PC-3 (cell line): ENCODE measurements around the gene PTGR2.

Experiments used
- EZH2 ChIP-seq: fragments of 300-600 bp; sonication (generic); IDR thresholded peaks from one replicate; pipeline ENCODE4 v1.6.1; 2017; ENCODE audit warnings: antibody characterized with exemption, mild to moderate bottlenecking, low read length; ENCODE audit not compliant: unreplicated experiment
- TF ChIP-seq, protein P1 (sequence below): fragments of 300-600 bp; sonication (generic); conservative IDR thresholded peaks from 2 replicates; pipeline ENCODE4 v1.5.1; 2017; ENCODE audit warnings: antibody characterized with exemption, low read depth, mild to moderate bottlenecking, low read length

DNA sequence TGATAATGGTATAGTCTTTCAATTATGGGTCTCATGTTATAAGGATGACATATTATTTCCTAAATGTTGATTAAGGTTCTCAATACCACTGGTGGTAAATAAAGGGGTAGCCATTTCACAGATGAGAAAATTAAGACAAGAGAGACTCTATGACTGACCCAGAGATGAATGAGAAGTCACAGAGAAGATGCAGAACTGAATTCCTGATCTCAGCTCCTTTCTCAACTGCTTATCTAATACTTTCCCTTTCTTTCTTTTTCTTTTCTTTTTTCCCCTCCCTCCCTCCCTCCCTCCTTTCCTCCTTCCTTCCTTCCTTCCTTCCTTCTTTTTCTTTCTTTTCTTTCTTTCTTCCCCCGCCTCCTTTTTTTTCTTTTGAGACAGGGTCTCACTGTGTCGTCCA is 8.3 kb upstream of the PTGR2 start:
- TF ChIP-seq, protein P1, sequence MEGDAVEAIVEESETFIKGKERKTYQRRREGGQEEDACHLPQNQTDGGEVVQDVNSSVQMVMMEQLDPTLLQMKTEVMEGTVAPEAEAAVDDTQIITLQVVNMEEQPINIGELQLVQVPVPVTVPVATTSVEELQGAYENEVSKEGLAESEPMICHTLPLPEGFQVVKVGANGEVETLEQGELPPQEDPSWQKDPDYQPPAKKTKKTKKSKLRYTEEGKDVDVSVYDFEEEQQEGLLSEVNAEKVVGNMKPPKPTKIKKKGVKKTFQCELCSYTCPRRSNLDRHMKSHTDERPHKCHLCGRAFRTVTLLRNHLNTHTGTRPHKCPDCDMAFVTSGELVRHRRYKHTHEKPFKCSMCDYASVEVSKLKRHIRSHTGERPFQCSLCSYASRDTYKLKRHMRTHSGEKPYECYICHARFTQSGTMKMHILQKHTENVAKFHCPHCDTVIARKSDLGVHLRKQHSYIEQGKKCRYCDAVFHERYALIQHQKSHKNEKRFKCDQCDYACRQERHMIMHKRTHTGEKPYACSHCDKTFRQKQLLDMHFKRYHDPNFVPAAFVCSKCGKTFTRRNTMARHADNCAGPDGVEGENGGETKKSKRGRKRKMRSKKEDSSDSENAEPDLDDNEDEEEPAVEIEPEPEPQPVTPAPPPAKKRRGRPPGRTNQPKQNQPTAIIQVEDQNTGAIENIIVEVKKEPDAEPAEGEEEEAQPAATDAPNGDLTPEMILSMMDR, result no peak
- TF ChIP-seq EZH2, result no peak
